Measurements from ENCODE around the gene DGKZ.

GRCh38 chr11:46338636-46338987 is 8.7 kb upstream of the DGKZ start:
- TF ChIP-seq CTCF (IDR thresholded peaks at IDR 0.05; ENCODE audit: insufficient read depth, low read length) (no peak), POLR2AphosphoS5 (IDR thresholded peaks at IDR 0.05; ENCODE audit: low read depth) (no peak), SPI1 (IDR thresholded peaks at IDR 0.05; ENCODE audit: borderline replicate concordance, low read depth) (no peak), GABPA (IDR thresholded peaks at IDR 0.05; ENCODE audit: low read depth) (no peak)
- TF ChIP-seq, protein P1, sequence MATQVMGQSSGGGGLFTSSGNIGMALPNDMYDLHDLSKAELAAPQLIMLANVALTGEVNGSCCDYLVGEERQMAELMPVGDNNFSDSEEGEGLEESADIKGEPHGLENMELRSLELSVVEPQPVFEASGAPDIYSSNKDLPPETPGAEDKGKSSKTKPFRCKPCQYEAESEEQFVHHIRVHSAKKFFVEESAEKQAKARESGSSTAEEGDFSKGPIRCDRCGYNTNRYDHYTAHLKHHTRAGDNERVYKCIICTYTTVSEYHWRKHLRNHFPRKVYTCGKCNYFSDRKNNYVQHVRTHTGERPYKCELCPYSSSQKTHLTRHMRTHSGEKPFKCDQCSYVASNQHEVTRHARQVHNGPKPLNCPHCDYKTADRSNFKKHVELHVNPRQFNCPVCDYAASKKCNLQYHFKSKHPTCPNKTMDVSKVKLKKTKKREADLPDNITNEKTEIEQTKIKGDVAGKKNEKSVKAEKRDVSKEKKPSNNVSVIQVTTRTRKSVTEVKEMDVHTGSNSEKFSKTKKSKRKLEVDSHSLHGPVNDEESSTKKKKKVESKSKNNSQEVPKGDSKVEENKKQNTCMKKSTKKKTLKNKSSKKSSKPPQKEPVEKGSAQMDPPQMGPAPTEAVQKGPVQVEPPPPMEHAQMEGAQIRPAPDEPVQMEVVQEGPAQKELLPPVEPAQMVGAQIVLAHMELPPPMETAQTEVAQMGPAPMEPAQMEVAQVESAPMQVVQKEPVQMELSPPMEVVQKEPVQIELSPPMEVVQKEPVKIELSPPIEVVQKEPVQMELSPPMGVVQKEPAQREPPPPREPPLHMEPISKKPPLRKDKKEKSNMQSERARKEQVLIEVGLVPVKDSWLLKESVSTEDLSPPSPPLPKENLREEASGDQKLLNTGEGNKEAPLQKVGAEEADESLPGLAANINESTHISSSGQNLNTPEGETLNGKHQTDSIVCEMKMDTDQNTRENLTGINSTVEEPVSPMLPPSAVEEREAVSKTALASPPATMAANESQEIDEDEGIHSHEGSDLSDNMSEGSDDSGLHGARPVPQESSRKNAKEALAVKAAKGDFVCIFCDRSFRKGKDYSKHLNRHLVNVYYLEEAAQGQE (IDR thresholded peaks at IDR 0.05; ENCODE audit: insufficient replicate concordance, low read depth) = no peak

All from HL-60 (cell line).